Stimulated activated memory B cell treated with anti-CD40 and anti-IgM and Interleukin-4, amounts not matched to agents 10 μg/mL and 1 μg/mL and 100 μg/mL, for 72 hours (primary cell): Measurements from ENCODE around the gene TEX53.
A peak's percentile ranks its signal among the peaks of the same experiment; 100 is the strongest.

Experiments used
- ATAC-seq: fragments of 150-1000 bp; cut with Tn5 transposase; 2 replicates; pipeline ENCODE4 v1.10.0; 2021
- H3K27ac Mint-ChIP-seq: one replicate; pipeline ENCODE4 v1.8.0; 2022; ENCODE audit warnings: mild to moderate bottlenecking, mixed read lengths
- H3K27me3 Mint-ChIP-seq: one replicate; pipeline ENCODE4 v1.8.0; 2022; ENCODE audit warnings: mixed read lengths
- H3K36me3 Mint-ChIP-seq: one replicate; pipeline ENCODE4 v1.8.0; 2022; ENCODE audit warnings: mixed read lengths
- H3K4me1 Mint-ChIP-seq: one replicate; pipeline ENCODE4 v1.8.0; 2022; ENCODE audit warnings: mixed read lengths
- H3K4me3 Mint-ChIP-seq: one replicate; pipeline ENCODE4 v1.8.0; 2022; ENCODE audit warnings: mild to moderate bottlenecking, moderate library complexity, mixed read lengths
- H3K9me3 Mint-ChIP-seq: one replicate; pipeline ENCODE4 v1.8.0; 2022; ENCODE audit warnings: mixed read lengths

The TEX53 gene

DNA sequence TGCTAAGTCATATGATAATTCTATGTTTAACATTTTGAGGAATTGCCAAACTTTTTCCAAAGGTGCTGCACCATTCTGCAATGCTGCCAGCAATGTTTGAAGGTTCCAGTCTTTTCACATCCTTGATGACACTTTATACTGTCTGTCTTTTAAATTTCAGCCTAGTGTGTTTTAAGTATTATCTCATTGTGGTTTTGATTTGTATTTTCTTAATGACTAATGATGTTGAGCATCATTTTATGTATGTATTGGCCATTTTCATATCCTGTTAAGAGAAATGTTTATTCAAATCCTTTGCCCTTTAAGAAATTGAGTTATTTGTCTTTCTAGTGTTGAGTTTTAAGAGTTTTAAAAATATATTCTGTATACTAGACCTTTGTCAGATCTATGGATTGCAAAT lies 29.4 kb upstream of the TEX53 start:
- Mint-ChIP-seq H3K27ac (no peak overlapping the region), H3K27me3 (no peaks in the 10 kb centered on the region), H3K4me1 (peaks cover 22% of the 10 kb centered on the region), H3K36me3 (no peaks in the 10 kb centered on the region), H3K4me3 (no peak overlapping the region), H3K9me3 (no peaks in the 10 kb centered on the region)
- ATAC-seq: no peak

DNA sequence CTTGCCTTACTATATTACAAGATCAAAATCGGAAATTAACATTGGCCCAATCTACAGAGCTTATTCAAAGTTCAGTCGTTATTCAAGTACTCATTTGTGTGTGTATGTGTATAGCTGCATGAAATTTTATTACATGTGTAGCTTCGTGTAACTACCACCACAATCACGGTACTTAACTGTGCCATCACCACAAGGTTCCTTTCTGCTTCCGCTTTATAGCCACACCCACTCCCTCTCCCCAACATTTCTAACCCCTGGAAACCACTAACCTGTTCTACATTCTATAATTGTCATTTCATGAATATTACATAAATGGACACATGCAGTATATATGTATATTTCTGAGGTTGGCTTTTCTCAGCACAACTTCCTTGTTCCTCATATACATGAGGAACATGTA lies 28.3 kb upstream of the TEX53 start:
- Mint-ChIP-seq H3K4me3 (no peak overlapping the region), H3K4me1 (peaks cover 19% of the 10 kb centered on the region), H3K27me3 (peaks cover 2% of the 10 kb centered on the region), H3K27ac (no peak overlapping the region), H3K36me3 (no peaks in the 10 kb centered on the region), H3K9me3 (no peaks in the 10 kb centered on the region)
- no peak for ATAC-seq

DNA sequence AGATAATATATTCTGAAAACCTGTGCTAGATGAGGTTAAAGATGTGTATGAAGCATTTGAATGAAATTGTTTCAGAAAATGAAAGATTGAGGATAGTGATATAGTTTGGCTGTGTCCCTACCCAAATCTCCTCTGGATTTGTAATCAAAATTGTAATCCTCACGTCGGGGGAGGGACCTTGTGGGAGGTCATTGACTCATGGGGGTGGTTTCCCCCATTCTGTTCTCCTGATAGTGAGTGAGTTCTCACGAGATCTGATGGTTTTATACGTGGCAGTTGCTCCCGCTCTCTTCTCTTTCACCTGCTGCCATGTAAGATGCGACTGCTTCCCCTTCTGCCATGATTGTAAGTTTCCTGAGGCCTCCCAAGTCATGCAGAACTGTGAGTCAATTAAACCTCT lies 26.4 kb upstream of the TEX53 start:
- Mint-ChIP-seq H3K27ac (no peak overlapping the region), H3K9me3 (no peaks in the 10 kb centered on the region), H3K4me3 (no peak overlapping the region), H3K36me3 (no peaks in the 10 kb centered on the region), H3K27me3 (peaks cover 9% of the 10 kb centered on the region), H3K4me1 (peaks cover 6% of the 10 kb centered on the region)
- ATAC-seq: no peak

DNA sequence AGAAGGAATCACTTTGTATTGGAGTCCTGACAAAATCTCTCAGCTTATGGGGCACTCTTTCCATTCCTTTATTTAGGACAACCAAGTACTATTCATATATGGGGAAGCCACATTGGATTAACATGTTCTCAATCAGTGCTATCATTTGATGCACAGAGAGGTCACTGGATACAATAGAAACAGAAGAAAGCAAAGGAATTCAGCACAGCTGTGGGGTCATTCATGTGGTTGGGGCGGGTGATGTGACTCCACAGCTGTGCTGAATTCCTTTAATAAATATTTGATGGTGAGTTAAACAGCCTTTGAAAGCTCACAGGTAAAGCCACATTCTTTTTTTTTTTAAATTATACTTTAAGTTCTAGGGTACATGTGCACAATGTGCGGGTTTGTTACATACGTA lies 25.2 kb upstream of the TEX53 start:
- peaks cover 20% of the 10 kb centered on the region for H3K27me3 Mint-ChIP-seq
- H3K4me3 Mint-ChIP-seq: no peak overlapping the region
- ATAC-seq: no peak
- H3K9me3 Mint-ChIP-seq: no peaks in the 10 kb centered on the region
- peaks cover 6% of the 10 kb centered on the region for H3K4me1 Mint-ChIP-seq
- H3K36me3 Mint-ChIP-seq: no peaks in the 10 kb centered on the region
- H3K27ac Mint-ChIP-seq: no peak overlapping the region

GRCh38 chr9:114681594-114682332 lies 24.2 kb upstream of the TEX53 start, which contains the start of gene TEX48:
TEX48 (minus strand) TSS chr9:114682192; CDS start chr9:114671723, 10,469 bp downstream.
- peaks cover 6% of the 10 kb centered on the region for H3K4me1 Mint-ChIP-seq

GRCh38 chr9:114680259-114681001 lies 22.8 kb upstream of the TEX53 start:
- Mint-ChIP-seq H3K36me3 (no peaks in the 10 kb centered on the region), H3K27me3 (peaks cover 44% of the 10 kb centered on the region), H3K27ac (no peak overlapping the region), H3K9me3 (no peaks in the 10 kb centered on the region), H3K4me3 (no peak overlapping the region), H3K4me1 (peaks cover 6% of the 10 kb centered on the region)
- no peak for ATAC-seq

More at GRCh38 chr9:114681594-114682332, 24.2 kb upstream of the TEX53 start, which contains the start of gene TEX48:
- ATAC-seq: peak; percentile 93
- H3K9me3 Mint-ChIP-seq: no peaks in the 10 kb centered on the region
- H3K36me3 Mint-ChIP-seq: no peaks in the 10 kb centered on the region
- no peak within 1 kb of the TSS for H3K4me3 Mint-ChIP-seq
- H3K27ac Mint-ChIP-seq: no peak within 1 kb of the TSS
- peaks cover 31% of the 10 kb centered on the region for H3K27me3 Mint-ChIP-seq

DNA sequence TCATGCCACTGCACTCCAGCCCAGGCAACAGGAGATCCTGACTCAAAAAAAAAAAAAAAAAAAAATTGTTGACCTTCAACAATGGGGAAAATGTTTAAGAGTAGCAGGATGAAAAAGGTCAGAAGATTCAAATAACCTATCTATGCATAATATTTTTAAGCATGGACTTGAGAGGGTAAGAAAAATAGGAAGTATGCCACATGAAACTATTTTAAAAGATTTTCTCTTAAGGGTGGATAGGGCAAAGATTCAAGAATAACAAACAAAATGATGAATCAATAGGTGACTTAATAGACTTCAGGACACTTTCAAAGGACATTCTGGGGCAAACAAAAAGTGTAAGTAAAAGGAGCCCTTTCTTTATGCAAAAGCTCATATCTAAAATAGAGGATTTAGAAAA lies 21.2 kb upstream of the TEX53 start:
- Mint-ChIP-seq H3K9me3 (no peaks in the 10 kb centered on the region), H3K27ac (no peak overlapping the region), H3K27me3 (peaks cover 55% of the 10 kb centered on the region), H3K4me3 (no peak overlapping the region), H3K4me1 (peaks cover 6% of the 10 kb centered on the region), H3K36me3 (no peaks in the 10 kb centered on the region)
- no peak for ATAC-seq

DNA sequence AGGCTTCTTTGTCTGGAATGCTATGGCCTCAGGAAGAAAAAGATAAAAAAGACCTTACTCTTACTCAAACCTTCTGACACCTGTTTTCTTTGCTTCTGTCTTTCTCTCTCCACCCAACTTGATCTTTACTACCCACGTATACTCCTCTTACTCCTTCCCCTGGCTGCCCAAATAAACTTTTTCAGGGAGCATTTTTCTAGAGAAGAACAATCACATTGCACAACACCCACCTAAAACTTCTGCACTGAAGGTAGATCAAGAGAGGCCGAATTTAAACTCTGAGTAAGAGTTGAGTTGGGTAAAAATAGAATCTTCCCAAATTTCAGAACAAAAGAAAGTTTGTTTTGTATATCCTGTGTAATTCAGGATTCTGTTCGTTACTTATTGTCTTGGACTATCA lies 20.5 kb upstream of the TEX53 start:
- Mint-ChIP-seq H3K9me3 (no peaks in the 10 kb centered on the region), H3K4me3 (no peak overlapping the region), H3K36me3 (no peaks in the 10 kb centered on the region), H3K27ac (no peak overlapping the region), H3K27me3 (peaks cover 56% of the 10 kb centered on the region), H3K4me1 (peaks cover 6% of the 10 kb centered on the region)
- ATAC-seq: no peak

- no peak overlapping the region for H3K4me3 Mint-ChIP-seq
- no peaks in the 10 kb centered on the region for H3K9me3 Mint-ChIP-seq
- H3K36me3 Mint-ChIP-seq: no peaks in the 10 kb centered on the region
- H3K27ac Mint-ChIP-seq: no peak overlapping the region
- peaks cover 63% of the 10 kb centered on the region for H3K27me3 Mint-ChIP-seq
- H3K4me1 Mint-ChIP-seq: peaks cover 6% of the 10 kb centered on the region
- no peak for ATAC-seq
Measured at GRCh38 chr9:114677418-114677817, 19.8 kb upstream of the TEX53 start.

DNA sequence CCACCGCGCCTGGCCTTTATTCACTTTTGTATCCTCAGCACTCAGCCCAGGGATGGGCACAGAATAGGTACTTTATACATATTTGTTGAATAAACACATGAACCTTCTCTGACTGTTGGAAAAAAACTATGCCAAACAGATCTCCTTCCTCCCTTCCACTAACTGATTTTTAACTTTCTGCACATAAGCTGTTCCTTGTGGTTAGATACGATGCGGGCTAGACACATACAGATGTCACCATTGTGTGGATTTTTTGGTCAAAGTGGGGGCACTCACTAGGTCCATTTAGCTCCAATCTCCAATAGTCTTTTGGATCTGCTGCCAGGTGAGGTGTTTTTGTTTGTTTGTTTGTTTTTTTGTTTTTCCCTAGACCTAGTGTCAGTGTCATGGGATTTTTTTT lies 19.3 kb upstream of the TEX53 start:
- peaks cover 64% of the 10 kb centered on the region for H3K27me3 Mint-ChIP-seq
- H3K36me3 Mint-ChIP-seq: no peaks in the 10 kb centered on the region
- ATAC-seq: no peak
- no peak overlapping the region for H3K4me3 Mint-ChIP-seq
- H3K9me3 Mint-ChIP-seq: no peaks in the 10 kb centered on the region
- H3K27ac Mint-ChIP-seq: no peak overlapping the region
- peaks cover 6% of the 10 kb centered on the region for H3K4me1 Mint-ChIP-seq

GRCh38 chr9:114674798-114675540 lies 17.4 kb upstream of the TEX53 start:
- no peak overlapping the region for H3K4me3 Mint-ChIP-seq
- H3K9me3 Mint-ChIP-seq: no peaks in the 10 kb centered on the region
- no peak overlapping the region for H3K27ac Mint-ChIP-seq
- no peaks in the 10 kb centered on the region for H3K4me1 Mint-ChIP-seq
- peaks cover 8% of the 10 kb centered on the region for H3K36me3 Mint-ChIP-seq
- peaks cover 55% of the 10 kb centered on the region for H3K27me3 Mint-ChIP-seq
- ATAC-seq: no peak

DNA sequence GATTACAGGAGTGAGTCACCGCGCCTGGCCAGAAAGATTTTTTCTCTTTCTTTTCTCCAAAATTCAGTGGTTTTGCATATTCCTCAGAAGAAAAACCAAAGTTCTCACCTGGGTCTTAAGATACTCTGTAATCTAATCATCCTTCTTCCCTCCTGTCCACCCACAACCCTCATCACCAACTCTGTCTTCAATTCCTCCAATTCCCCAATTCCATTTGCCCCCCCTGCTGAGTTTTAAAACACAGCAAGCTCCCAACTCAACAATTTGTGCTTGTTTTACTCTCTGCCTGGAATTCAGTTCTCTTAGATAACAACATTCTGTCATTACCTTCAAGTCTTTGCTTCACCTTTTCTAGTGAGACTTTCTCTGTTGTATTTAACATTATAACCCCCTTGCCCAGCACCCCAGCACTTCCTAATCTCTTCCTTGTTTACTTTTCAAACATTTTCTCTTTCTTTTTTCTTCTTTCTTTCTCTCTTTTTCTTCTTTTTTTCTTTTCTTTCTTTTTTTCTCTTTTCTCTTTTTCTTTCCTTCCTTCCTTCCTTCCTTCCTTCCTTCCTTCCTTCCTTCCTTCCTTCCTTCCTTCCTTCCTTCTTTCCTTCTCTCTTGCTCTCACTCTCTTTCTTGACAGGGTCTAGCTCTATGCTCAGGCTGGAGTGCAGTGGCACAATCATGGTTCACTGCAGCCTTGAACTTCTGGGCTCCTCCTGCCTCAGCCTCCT lies 16.6 kb upstream of the TEX53 start:
- ATAC-seq: no peak
- Mint-ChIP-seq H3K4me3 (no peak overlapping the region), H3K27me3 (peaks cover 55% of the 10 kb centered on the region)

GRCh38 chr9:114671605-114672004 lies 14.0 kb upstream of the TEX53 start:
- H3K9me3 Mint-ChIP-seq: no peaks in the 10 kb centered on the region
- no peak overlapping the region for H3K4me3 Mint-ChIP-seq
- H3K27ac Mint-ChIP-seq: no peak overlapping the region
- H3K4me1 Mint-ChIP-seq: peaks cover 7% of the 10 kb centered on the region
- H3K36me3 Mint-ChIP-seq: peaks cover 8% of the 10 kb centered on the region
- peaks cover 31% of the 10 kb centered on the region for H3K27me3 Mint-ChIP-seq
- ATAC-seq: no peak

More for the DNA sequence above, 16.6 kb upstream of the TEX53 start:
- H3K27ac Mint-ChIP-seq: no peak overlapping the region
- peaks cover 8% of the 10 kb centered on the region for H3K36me3 Mint-ChIP-seq
- no peaks in the 10 kb centered on the region for H3K4me1 Mint-ChIP-seq
- H3K9me3 Mint-ChIP-seq: no peaks in the 10 kb centered on the region

- peaks cover 18% of the 10 kb centered on the region for H3K27me3 Mint-ChIP-seq
- no peak overlapping the region for H3K4me3 Mint-ChIP-seq
- no peaks in the 10 kb centered on the region for H3K9me3 Mint-ChIP-seq
- H3K36me3 Mint-ChIP-seq: peaks cover 8% of the 10 kb centered on the region
- H3K4me1 Mint-ChIP-seq: peaks cover 7% of the 10 kb centered on the region
- ATAC-seq: no peak
- H3K27ac Mint-ChIP-seq: no peak overlapping the region
Measured at GRCh38 chr9:114669961-114670360, 12.4 kb upstream of the TEX53 start.

- H3K4me1 Mint-ChIP-seq: peaks cover 7% of the 10 kb centered on the region
- H3K36me3 Mint-ChIP-seq: peaks cover 8% of the 10 kb centered on the region
- H3K27ac Mint-ChIP-seq: no peak overlapping the region
- H3K9me3 Mint-ChIP-seq: no peaks in the 10 kb centered on the region
- no peak for ATAC-seq
- H3K4me3 Mint-ChIP-seq: no peak overlapping the region
- H3K27me3 Mint-ChIP-seq: peaks cover 8% of the 10 kb centered on the region
Measured at GRCh38 chr9:114668146-114668545, 10.5 kb upstream of the TEX53 start.
